HG03565 (cell line): ENCODE data around the gene ABL2.
"Not testable (repeated sequence)": the region's sequence is repeated elsewhere in the genome, so short reads cannot be mapped to it uniquely, and the experiment has no call there.

Source experiments
- ATAC-seq: cut with Tn5 transposase; IDR thresholded peaks from one replicate; pipeline ENCODE4 v1.9.1; 2021; ENCODE audit warnings: mild to moderate bottlenecking, moderate library complexity; ENCODE audit not compliant: unreplicated experiment

The ABL2 gene

GRCh38 chr1:179175011-179175841, 54.3 kb downstream of the ABL2 start:
- no peak for ATAC-seq

- ATAC-seq, result not testable (repeated sequence)
Measured at GRCh38 chr1:179170468-179170770, 59.1 kb downstream of the ABL2 start.

DNA sequence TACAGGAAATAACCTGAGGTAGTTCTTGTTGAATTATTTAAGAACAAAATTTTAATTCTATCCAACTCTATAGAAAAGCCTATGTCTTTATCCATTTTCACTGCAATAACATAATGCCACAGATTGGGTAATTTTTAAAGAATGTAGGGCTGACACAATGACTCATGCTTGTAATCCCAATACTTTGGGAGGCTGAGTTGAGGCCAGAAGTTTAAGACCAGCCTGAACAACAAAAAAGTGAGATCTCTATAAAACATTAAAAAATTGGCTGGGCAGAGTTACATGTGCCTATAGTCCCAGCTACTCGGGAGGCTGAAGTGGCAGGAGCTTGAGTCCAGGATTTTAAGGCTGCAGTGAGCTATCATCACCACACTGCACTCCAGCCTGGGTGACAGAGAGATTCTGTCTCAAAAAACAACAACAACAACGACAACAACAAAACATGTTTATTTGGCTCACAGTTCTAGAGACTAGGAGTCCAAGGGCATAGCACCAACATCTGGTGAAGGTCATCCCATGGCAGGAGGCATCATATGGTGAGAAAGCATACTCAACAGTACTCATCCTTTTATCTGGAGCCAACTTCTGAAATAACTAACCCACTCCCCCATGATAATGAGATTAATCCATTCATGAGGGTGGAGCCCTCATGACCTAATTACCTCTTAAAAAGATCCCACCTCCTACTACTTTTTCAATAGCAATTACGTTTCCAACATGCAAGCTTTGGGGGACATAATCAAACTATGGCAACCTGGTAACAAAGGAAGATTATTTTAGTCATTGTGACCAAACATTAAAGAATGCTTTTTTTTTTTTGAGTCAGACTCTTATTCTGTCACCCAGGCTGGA, 59.6 kb downstream of the ABL2 start:
- no peak for ATAC-seq

DNA sequence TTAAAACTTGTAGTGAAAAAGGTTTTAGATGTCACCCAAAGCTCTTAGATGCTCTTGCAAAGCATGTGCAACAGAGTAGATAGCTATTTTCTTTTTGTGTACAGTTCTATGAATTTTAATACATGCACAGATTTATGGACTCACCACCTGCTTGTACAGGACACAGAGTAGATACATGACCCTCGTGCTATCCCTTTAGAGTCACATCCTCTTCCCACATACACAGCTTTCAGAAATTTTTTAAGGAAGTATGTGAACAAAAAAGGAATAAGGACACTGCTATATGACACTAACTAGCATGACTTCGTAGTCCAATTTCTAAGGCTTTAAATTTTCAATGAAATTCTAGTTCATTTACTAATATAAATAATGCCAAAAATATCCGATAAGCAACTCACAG, 60.9 kb downstream of the ABL2 start:
- ATAC-seq, result no peak

DNA sequence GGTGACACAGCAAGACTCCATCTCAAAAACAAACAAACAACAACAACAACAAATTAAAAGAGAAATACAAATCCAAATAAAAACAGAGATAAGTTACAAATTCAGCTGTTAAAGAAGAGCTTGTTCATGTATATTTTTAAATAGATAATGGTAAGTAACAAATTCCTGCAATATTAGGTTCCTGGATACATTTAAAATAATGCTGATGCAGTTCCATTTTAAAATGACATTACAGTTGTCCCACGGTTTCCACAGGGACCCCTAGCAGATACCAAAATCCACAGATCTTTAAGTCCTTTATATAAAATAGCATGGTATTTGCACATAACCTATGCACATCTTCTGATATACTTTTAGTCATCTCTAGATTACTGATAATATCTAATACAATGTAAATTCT, 61.5 kb downstream of the ABL2 start:
- ATAC-seq, result no peak

GRCh38 chr1:179167418-179167777, 62.1 kb downstream of the ABL2 start:
- ATAC-seq, result no peak

- no peak for ATAC-seq
Measured at GRCh38 chr1:179166663-179167417, 62.6 kb downstream of the ABL2 start.

DNA sequence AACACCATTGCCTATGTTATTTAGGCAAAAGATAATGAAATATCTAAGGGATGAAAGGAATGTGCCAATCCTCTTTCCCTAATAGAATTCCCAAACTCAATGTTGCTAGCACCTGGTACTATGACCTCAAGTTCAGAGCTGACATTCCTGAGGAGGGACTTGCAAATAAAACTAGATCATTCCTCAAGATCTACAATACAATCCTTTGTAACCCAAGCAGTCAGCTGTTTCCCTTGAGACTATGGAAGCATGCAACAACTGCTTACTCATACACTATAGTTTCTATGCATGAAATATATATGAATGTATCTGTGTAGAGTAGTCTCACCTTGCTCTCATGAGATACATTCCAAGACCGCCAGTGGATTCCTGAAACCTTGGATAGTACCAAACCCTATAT, 65.0 kb downstream of the ABL2 start:
- no peak for ATAC-seq

DNA sequence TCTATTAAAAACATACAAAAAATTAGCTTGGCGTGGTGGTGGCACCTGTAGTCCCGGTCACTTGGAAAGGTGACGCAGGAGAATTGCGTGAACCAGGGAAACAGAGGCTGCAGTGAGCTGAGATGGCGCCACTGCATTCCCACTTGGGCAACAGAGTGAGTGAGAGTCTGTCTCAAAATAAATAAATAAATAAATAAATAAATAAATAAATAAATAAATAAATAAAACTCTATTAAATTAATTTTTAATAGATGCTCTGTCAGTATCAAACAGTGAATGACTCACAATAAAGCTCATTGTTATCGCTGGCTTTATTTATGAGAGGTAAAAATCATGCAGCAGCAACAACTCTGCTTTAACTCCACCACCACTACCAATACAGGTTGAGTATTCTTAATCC, 72.8 kb downstream of the ABL2 start:
- ATAC-seq, result no peak

DNA sequence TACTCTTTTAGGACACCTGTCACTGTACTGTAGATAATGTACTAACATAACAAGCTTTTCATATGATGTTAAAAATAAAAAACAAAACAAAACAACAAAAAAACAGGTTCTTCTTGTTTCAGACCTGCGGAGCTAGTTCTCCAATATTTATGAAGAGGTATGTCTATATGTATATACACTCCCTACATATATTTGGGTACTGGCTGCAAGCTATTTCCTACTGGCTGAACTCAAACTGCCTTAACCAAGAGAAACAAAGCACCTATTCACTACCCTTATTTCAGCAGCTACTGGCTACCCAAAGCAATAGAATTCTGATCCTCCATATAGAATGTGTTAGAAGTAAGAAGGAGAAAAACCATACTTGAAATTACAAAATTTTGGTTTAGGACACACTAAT, 73.5 kb downstream of the ABL2 start:
- no peak for ATAC-seq

DNA sequence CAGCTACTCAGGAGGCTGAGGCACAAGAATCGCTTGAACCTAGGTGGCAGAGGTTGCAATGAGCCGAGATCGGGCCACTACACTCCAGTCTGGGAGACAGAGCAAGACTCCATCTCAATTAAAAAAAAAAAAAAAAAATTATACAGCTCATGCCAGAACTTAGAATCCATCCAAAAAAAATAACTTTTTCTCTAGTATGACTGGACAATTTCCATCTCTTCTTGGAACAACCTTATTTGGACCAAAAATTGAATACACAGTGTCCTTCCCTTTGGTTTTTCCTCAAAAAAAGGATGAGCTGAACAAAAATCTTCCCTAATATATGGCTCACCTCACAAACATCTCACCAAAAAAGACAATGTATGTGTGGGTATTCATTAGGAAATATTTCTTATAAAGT, 73.9 kb downstream of the ABL2 start:
- ATAC-seq, result no peak

GRCh38 chr1:179154437-179154836, 75.0 kb downstream of the ABL2 start:
- ATAC-seq, result no peak

DNA sequence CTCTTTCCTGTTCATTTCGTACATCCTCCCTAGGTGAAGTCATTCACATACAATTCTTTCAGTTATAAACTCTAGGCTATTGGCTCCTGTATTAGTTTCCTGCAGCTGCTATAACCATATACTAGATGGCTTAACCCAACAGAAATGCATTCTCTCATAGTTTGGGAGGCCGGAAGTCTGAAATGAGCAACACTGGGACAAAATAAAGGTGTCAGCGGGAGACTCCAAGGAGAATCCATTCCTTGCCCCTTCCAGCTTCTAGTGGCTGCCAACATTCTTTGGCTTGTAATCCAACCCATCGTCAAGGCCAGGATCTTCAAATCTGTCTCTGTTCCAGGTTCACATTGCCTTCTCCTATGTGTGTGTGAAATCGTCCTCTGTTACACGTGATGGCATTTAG, 76.3 kb downstream of the ABL2 start:
- no peak for ATAC-seq

- ATAC-seq, result no peak
Measured at GRCh38 chr1:179151908-179152682, 77.4 kb downstream of the ABL2 start.

DNA sequence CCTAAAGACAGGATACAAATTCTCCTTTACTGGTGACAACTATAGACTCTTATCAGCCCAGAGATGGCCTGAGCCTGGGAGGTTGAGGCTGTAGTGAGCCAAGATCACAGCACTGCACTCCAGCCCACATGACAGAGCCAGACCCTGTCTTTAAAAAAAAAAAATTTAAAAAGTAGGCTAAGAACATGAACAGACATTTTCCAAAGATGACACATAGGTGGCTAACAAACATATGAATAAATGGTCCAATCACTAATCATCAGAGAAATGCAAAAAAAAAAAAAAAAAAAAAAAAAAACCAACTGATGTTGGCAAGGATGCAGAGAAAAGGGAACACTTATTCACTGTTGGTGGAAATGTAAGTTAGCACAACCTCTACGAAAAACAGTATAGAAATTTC, 82.6 kb downstream of the ABL2 start:
- no peak for ATAC-seq

GRCh38 chr1:179146476-179146875, 83.0 kb downstream of the ABL2 start:
- no peak for ATAC-seq

DNA sequence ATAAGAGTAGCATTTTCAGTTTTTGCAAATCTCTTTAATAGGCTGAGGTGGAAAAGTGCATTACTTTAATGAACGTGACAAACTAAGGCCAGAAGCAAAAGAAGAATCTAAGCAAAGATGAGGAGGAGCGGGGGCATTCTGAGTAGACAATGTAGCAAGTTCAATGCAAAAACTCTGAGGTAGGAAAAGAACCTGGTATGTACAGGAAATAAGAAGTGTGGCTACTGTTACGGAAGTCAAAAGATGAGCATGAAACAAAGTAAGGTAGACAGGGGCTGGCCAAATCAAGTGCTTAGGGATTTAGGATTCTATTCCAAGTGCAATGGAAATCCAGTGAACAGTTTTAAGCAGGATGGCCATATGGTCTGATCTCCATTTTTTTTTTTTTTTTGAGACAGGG, 84.0 kb downstream of the ABL2 start:
- ATAC-seq, result no peak

DNA sequence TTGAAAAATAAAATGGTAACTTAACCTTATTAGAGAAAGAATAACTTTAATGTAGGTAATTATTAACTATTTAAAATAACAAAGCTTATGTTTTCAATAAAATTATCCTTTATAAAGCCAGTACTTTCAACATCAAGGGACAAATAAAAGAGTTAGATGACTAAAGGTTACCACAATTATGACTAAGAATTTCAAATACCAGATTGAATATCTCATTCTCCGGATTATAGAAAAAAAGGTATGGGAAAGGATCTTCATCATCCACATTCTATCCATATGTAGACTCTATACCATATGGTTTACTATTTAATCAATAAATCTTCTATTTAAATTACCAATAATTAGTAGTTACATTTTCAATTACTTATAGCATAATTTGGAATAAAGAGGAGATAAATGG, 84.9 kb downstream of the ABL2 start:
- no peak for ATAC-seq

DNA sequence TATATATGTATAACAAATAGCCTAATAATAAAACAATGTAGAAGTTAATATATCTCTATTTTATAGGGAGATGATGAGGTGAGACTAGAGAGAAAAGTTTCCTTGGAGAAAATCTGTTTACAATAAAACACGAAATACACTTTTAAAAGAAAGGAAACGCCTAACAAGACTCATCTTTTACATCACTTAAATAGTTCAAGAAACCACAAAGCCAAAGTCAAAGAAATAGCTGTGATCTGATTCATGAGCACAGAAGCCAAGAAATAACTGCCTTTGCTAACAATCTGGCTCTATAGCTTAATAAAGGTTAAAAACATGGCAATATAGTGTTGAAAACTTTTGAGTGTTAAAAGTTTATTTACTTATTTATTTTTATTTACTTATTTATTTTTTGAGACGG, 86.2 kb downstream of the ABL2 start:
- no peak for ATAC-seq

DNA sequence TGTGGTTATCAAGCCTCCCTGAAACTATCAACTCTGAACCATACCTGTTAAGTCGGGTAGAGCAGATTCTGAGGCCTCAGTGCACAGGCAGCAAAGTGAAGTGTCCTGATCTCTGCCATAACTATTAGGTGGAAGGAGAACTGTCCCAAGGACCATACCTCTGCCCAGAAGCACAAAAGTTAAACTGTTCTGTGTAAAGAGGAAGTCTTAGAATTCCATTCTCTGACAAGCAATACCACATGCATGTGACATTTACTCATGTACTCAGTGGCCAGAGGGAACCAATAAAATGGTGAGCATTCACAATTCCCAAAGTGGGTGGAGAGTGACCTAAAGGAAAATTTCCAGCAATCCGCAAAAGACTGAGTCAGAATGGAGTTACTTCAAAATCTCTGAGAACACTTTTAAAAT, 86.6 kb downstream of the ABL2 start:
- no peak for ATAC-seq
